SH-SY5Y (cell line): Measurements from ENCODE around the gene HTR5A.

ENCODE experiments used
- GATA2 ChIP-seq: IDR thresholded peaks from 2 replicates; pipeline ENCODE4 v1.6.1; 2011; ENCODE audit warnings: mild to moderate bottlenecking, low read depth, low read length
- GATA3 ChIP-seq: IDR thresholded peaks from 2 replicates; pipeline ENCODE4 v1.6.1; 2011; ENCODE audit warnings: low read depth, mild to moderate bottlenecking, low read length, moderate library complexity

DNA sequence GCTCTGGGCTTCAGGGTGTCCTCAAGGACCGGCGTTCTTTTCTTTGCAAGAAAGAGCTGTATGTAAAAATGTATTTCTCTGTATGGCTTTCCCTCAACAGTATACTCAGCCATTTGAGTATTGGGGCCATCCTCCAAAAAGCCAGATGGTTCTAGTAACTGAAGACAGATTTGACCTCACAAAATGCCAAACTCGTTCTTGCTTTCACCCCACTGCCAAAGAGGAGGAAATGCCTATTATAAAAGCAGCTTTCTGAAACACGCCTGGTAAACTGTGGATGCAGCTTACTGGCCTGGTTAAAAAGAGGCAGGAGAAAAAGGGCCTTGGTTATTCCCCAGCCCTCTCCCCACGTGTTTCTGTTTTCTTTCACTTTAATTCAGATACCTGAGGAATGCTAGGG lies 7.7 kb upstream of the HTR5A start:
- no peak for TF ChIP-seq GATA3
- TF ChIP-seq GATA2, result no peak
